Breast epithelium (tissue), 4 donors: ENCODE data around the gene MYL10. TPM values are rescaled to one million over a fixed set of nuclear protein-coding genes. Genes with fewer than 3 reads are reported as not detected.

Source experiments
- DNase-seq, 2 donors: peaks; one replicate each; pipeline ENCODE4 v3.0.0-alpha.2; 2019; ENCODE audit warnings: low spot score in 2 of 2
- H3K27ac ChIP-seq, 2 donors: fragments of 200-600 bp; sonication (generic) in 1 of 2; one replicate each; pipeline ENCODE4 v1.5.1; 2016 to 2019; ENCODE audit warnings: mild to moderate bottlenecking in 1 of 2
- H3K27me3 ChIP-seq, 2 donors: fragments of 200-600 bp; sonication (generic) in 1 of 2; one replicate each; pipeline versions ENCODE4 v1.5.1 to v1.6.0; 2017 to 2019; ENCODE audit warnings: control low read depth in 1 of 2, mild to moderate bottlenecking in 1 of 2
- H3K36me3 ChIP-seq: fragments of 200-600 bp; one replicate; pipeline ENCODE4 v1.5.1; 2019
- H3K4me1 ChIP-seq, 2 donors: fragments of 200-600 bp; sonication (generic); one replicate each; pipeline ENCODE4 v1.5.1; 2016 to 2019; ENCODE audit warnings: control low read depth in 1 of 2
- H3K4me3 ChIP-seq, 3 donors: fragments of 200-600 bp; sonication (generic); 1 replicate in 2 of 3; 2 replicates in 1 of 3; pipeline ENCODE4 v1.5.1; 2016 to 2019; ENCODE audit warnings: mild to moderate bottlenecking in 3 of 3, moderate library complexity in 2 of 3
- H3K9me3 ChIP-seq, 2 donors: fragments of 200-600 bp; sonication (generic) in 1 of 2; one replicate each; pipeline ENCODE4 v1.5.1; 2016 to 2019; ENCODE audit warnings: control low read depth in 1 of 2
- POLR2A ChIP-seq: fragments of 450-650 bp; IDR thresholded peaks from one replicate; pipeline ENCODE4 v1.6.1; 2016; ENCODE audit warnings: antibody characterized with exemption, mild to moderate bottlenecking, moderate library complexity
- POLR2AphosphoS5 ChIP-seq, 3 donors: sonication (generic); formaldehyde crosslinking; IDR thresholded peaks; one replicate each; pipeline ENCODE4 v1.6.1; 2017; ENCODE audit warnings: antibody characterized with exemption in 3 of 3
- intact Hi-C: fragments of 100-400 bp; cut with DNase I; formaldehyde crosslinking; loops from one replicate; pipeline ENCODE4 v1.15.1; 2023; ENCODE audit warnings: low total_unique reads
- total RNA-seq, 3 donors: library from RNA; depleted of rRNA; stranded (reverse); fragments of >200 nt; gene quantifications; one replicate each; pipeline ENCODE4 v1.1.0, GENCODE V29; 2016
- TF ChIP-seq, protein P1 (sequence below), 3 donors: fragments of 450-650 bp; IDR thresholded peaks; one replicate each; pipeline ENCODE4 v1.5.1; 2016 to 2017; ENCODE audit warnings: antibody characterized with exemption in 3 of 3, mild to moderate bottlenecking in 3 of 3, moderate library complexity in 3 of 3

The MYL10 gene
- total RNA-seq, 3 donors from 2014 or later = not detected

DNA sequence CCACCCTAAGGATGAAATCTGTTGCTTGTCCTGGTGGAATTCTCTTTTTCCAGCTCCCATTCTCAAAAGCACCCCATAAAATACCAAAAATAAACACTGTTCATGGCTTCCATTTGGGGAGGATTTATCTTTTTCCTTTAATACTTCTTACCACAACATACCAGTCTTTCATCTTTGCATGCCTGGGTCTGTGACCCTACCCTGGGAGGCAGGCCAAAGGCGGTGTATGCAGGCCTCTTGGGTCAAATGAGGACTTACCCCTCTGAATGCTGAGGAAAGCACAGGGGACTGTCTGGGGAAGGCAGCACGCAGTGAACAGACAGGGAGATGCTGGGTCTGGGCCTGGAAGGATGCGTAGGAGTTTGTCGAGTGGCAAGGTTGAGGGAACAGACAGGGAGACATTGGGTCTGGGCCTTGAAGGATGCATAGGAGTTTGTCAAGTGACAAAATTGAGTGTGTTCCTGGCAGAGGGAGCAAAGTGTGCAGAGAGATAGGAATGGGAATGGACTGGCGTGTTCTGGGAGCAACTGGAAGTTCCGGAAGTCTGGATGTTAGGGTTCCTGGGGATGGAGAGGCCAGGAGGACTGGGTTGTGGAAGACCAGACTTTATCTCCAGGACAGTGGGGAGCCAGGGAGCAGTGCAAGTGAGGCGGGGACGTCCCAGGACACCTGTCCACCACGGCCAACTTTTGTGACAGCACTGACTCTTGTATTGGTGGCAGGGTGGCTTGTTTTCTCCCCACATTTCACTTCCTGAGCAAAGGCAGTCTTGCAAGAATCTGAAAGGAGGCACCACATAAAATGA is 40.8 kb downstream of the MYL10 start:
- Histone ChIP-seq H3K4me1 (no peaks in the 10 kb centered on the region), H3K36me3 (no peaks in the 10 kb centered on the region), H3K9me3 (peaks cover 0 to 3% of the 10 kb centered on the region in 2 donors), H3K27me3 (peaks cover 0 to 4% of the 10 kb centered on the region in 2 donors), H3K27ac (no peak overlapping the region), H3K4me3 (no peak overlapping the region)
- no peak for DNase-seq
- intact Hi-C loops = no loop called here
- TF ChIP-seq POLR2AphosphoS5 (IDR thresholded peaks at IDR 0.05) = no peak
- TF ChIP-seq, protein P1, sequence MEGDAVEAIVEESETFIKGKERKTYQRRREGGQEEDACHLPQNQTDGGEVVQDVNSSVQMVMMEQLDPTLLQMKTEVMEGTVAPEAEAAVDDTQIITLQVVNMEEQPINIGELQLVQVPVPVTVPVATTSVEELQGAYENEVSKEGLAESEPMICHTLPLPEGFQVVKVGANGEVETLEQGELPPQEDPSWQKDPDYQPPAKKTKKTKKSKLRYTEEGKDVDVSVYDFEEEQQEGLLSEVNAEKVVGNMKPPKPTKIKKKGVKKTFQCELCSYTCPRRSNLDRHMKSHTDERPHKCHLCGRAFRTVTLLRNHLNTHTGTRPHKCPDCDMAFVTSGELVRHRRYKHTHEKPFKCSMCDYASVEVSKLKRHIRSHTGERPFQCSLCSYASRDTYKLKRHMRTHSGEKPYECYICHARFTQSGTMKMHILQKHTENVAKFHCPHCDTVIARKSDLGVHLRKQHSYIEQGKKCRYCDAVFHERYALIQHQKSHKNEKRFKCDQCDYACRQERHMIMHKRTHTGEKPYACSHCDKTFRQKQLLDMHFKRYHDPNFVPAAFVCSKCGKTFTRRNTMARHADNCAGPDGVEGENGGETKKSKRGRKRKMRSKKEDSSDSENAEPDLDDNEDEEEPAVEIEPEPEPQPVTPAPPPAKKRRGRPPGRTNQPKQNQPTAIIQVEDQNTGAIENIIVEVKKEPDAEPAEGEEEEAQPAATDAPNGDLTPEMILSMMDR (IDR thresholded peaks at IDR 0.05) = no peak
- no peak for TF ChIP-seq POLR2A

DNA sequence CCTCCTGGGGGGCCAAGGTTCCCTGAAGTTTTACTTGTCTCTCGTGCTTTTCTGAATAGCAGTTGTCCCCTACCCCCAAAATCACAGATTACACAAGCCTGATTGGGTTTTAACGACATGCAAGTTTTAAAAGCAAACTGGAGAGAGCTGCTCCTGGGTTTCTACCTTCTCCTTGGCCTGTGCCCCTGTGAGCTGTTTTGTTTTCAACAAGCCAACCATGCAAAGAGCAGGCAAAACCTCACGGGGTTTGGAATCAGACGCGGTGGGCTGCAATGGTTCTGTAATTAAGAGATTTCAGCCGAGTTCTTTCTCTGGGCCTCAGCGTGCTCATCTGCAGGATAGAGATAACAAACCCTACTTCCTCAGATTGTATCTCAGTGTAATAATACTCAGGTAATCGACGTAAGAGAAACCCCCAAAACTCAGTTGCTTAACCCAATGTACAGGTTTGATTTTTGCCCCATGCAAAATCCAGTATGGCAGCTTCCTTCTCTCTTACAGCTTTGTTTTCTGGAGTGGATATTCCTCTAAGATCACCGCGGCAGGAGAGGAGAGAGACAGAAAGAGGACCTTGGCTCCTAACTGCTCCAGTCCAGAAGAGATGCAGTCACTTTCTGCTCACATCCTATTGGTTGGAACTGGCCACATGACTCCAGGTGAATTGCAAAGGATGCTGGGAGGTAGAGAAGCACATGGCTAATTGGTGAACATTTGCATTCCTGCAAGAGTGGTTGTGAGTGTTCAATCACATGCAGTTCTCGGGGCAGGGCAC is 42.0 kb downstream of the MYL10 start:
- no peak for DNase-seq
- H3K4me1 ChIP-seq = no peaks in the 10 kb centered on the region
- TF ChIP-seq POLR2A = no peak
- no peak for TF ChIP-seq POLR2AphosphoS5 (IDR thresholded peaks at IDR 0.05)
- TF ChIP-seq, protein P1 (IDR thresholded peaks at IDR 0.05) = no peak
- peaks cover 0 to 9% of the 10 kb centered on the region in 2 donors for H3K27me3 ChIP-seq
- H3K27ac ChIP-seq = no peak overlapping the region
- intact Hi-C loops = no loop called here
- H3K36me3 ChIP-seq = no peaks in the 10 kb centered on the region
- no peak overlapping the region for H3K4me3 ChIP-seq
- H3K9me3 ChIP-seq = peaks cover 5 to 9% of the 10 kb centered on the region in 2 donors

DNA sequence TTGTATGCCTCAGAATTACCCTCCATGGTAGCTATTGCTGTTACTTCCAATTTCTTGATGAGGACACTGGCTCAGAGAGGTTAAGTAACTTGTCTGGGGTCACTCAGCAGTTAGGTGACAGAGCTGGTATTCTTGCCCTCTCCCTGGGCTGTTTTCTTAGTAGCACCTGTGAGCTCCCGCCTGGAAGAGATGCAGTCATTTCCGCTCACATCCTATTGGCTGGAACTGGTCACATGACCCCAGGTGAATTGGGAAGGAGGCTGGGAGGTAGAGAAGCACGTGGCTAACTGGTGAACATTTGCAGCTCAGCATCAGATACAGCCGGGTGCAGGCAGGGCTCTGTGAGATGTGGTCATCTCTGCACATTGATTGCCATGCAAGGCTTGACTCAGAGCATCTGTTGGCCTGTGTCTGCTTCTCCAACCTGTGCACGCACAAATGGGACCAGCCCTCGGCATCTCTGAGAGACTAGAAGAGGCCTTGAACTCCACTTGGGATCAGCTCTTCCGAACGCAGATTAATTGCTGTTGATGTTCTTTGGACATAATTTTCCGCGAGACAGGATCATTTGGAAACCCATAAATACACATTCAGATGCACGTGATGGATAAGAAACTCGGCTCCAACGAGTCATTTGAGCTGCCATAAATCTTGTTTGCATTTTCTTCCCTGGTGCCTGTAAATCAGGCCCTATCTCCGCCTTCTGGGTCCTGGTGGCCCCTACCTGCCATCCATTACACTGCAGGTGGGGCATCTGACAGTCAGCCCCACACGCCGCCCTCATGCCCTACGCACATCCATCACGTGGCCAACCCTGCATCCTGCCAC is 42.8 kb downstream of the MYL10 start:
- Histone ChIP-seq H3K27me3 (peaks cover 0 to 14% of the 10 kb centered on the region in 2 donors), H3K9me3 (peaks cover 5 to 9% of the 10 kb centered on the region in 2 donors), H3K4me3 (no peak overlapping the region), H3K27ac (no peak overlapping the region), H3K4me1 (no peaks in the 10 kb centered on the region), H3K36me3 (no peaks in the 10 kb centered on the region)
- DNase-seq = no peak
- TF ChIP-seq POLR2AphosphoS5 (IDR thresholded peaks at IDR 0.05) (no peak), POLR2A (no peak)
- TF ChIP-seq, protein P1 (IDR thresholded peaks at IDR 0.05) = no peak
- intact Hi-C loops = no loop called here

DNA sequence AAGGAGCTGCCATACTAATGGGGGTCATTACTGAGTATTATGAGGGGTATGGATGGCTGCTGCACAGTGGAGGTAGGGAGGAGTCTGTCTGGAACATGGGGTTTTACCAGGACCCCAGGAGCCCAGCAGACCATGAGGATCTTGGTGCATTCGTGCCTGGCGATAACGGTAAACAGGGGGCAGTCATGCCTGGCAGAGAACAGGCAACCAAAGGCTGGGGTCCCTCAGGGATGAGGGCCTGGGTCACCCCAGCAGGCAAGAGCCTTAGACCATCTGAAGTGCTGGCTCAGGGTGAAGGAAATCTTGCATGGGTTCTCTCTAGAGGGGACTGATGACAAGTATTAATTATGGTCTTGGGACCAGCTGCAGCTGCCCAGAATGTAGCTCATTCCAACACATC is 46.1 kb downstream of the MYL10 start:
- DNase-seq = no peak

More for the DNA sequence above, 46.1 kb downstream of the MYL10 start:
- intact Hi-C loops = no loop called here
- Histone ChIP-seq H3K9me3 (peaks cover 5 to 9% of the 10 kb centered on the region in 2 donors), H3K27ac (no peak overlapping the region), H3K4me1 (no peaks in the 10 kb centered on the region), H3K36me3 (no peaks in the 10 kb centered on the region), H3K4me3 (no peak overlapping the region), H3K27me3 (peaks cover 0 to 14% of the 10 kb centered on the region in 2 donors)
- no peak for TF ChIP-seq POLR2A
- TF ChIP-seq POLR2AphosphoS5 (IDR thresholded peaks at IDR 0.05) = no peak
- TF ChIP-seq, protein P1 (IDR thresholded peaks at IDR 0.05) = no peak
